HCT116 (cell line): ENCODE results near the gene SHISA8. TPM values are rescaled to one million over a fixed set of nuclear protein-coding genes. Genes with fewer than 3 reads are reported as not detected.

Source experiments
- ATAC-seq: fragments of 200-7000 bp; cut with Tn5 transposase; 2 replicates; pipeline ENCODE4 v1.9.1; 2020; ENCODE audit warnings: mild to moderate bottlenecking, moderate library complexity
- BruUV-seq: library from RNA; stranded (reverse); fragments of 400-500 nt; replicated peaks from 2 replicates; lab custom pipeline; 2021; lab: Mats Ljungman, UMichigan
- CTCF ChIA-PET: fragments of 300-600 bp; sonication (Branson Sonifier 250); formaldehyde crosslinking; loops from one replicate; lab custom pipeline; 2021; ENCODE audit warnings: antibody characterized with exemption; lab: Charles Lee
- POLR2A ChIA-PET: fragments of 300-600, 350-600 bp; sonication (Branson Sonifier 250); formaldehyde crosslinking; loops from one replicate; lab custom pipeline; 2021; ENCODE audit warnings: antibody characterized with exemption; lab: Charles Lee
- RAD21 ChIA-PET, 2 experiments: fragments of 300-600 bp; sonication (Branson Sonifier 250); formaldehyde crosslinking; loops; one replicate each; lab custom pipeline; 2023; ENCODE audit warnings: low total read pairs in 2 of 2; ENCODE audit not compliant: uncharacterized antibody in 2 of 2, unreplicated experiment in 2 of 2, low non-redundant PET in 1 of 2; lab: Charles Lee
- DNase-seq: peaks from one replicate; pipeline ENCODE4 v3.0.0-alpha.2; 2010; ENCODE audit warnings: low read depth, low spot score
- H2AFZ ChIP-seq: fragments of 200-600 bp; shearing (Covaris generic), sonication (generic); 2 replicates; pipeline ENCODE4 v1.6.1; 2017; ENCODE audit warnings: low read depth, mixed run types, mixed read lengths, antibody characterized with exemption, low read length; ENCODE audit not compliant: poor library complexity, severe bottlenecking
- H3K27ac ChIP-seq: 2 replicates; pipeline ENCODE4 v1.5.1; 2012; ENCODE audit warnings: low read depth, low read length
- H3K27me3 ChIP-seq: fragments of 200-600 bp; sonication (generic); 2 replicates; pipeline ENCODE4 v1.6.1; 2016; ENCODE audit warnings: mixed run types, low read length, mixed read lengths; ENCODE audit not compliant: insufficient read depth
- H3K36me3 ChIP-seq, 2 experiments: fragments of 200-500 bp in 1 of 2; fragments of 200-600 bp in 1 of 2; sonication (Bioruptor generic) in 1 of 2; sonication (generic) in 1 of 2; 2 replicates each; pipeline versions ENCODE4 v1.5.1 to v1.6.1; 2014 to 2016; ENCODE audit warnings: low read length in 2 of 2, inconsistent platforms in 1 of 2, mixed read lengths in 1 of 2, mixed run types in 1 of 2; ENCODE audit not compliant: insufficient read depth in 2 of 2, control insufficient read depth in 1 of 2
- H3K4me1 ChIP-seq, 2 experiments: fragments of 200-600 bp in 1 of 2; sonication (generic) in 1 of 2; 2 replicates each; pipeline versions ENCODE4 v1.5.1 to v1.6.1; 2012 to 2017; ENCODE audit warnings: low read length in 2 of 2, inconsistent platforms in 1 of 2, mild to moderate bottlenecking in 1 of 2, mixed read lengths in 1 of 2, mixed run types in 1 of 2, moderate library complexity in 1 of 2; ENCODE audit not compliant: insufficient read depth in 2 of 2, control insufficient read depth in 1 of 2
- H3K4me2 ChIP-seq: fragments of 200-600 bp; sonication (generic); 2 replicates; pipeline ENCODE4 v1.6.1; 2017; ENCODE audit warnings: mixed run types, low read length, mixed read lengths
- H3K4me3 ChIP-seq, 2 experiments: fragments of 200-600 bp in 1 of 2; sonication (generic) in 1 of 2; replicated peaks in 1 of 2; 2 replicates each; pipeline ENCODE4 v1.5.1; 2011 to 2016; ENCODE audit warnings: low read length in 2 of 2, control low read depth in 1 of 2, low read depth in 1 of 2, mild to moderate bottlenecking in 1 of 2, mixed read lengths in 1 of 2, mixed run types in 1 of 2
- H3K79me2 ChIP-seq: fragments of 200-600 bp; sonication (generic); 2 replicates; pipeline ENCODE4 v1.6.1; 2017; ENCODE audit warnings: mild to moderate bottlenecking, mixed run types, low read length, moderate library complexity, mixed read lengths; ENCODE audit not compliant: insufficient read depth
- H3K9ac ChIP-seq: fragments of 200-600 bp; sonication (generic); 2 replicates; pipeline ENCODE4 v1.6.1; 2016; ENCODE audit warnings: low read length, mixed read lengths
- H3K9me2 ChIP-seq: fragments of 200-600 bp; sonication (generic), shearing (Covaris generic); 2 replicates; pipeline ENCODE4 v1.6.1; 2017; ENCODE audit warnings: mixed run types, mild to moderate bottlenecking, moderate library complexity; ENCODE audit not compliant: insufficient read depth
- H3K9me3 ChIP-seq, 2 experiments: fragments of 200-500 bp in 1 of 2; fragments of 200-600 bp in 1 of 2; sonication (Bioruptor generic) in 1 of 2; sonication (generic) in 1 of 2; 2 replicates each; pipeline ENCODE4 v1.6.1; 2014 to 2017; ENCODE audit warnings: low read length in 2 of 2, mixed read lengths in 2 of 2, inconsistent platforms in 1 of 2, low read depth in 1 of 2, mild to moderate bottlenecking in 1 of 2, mixed run types in 1 of 2, moderate library complexity in 1 of 2; ENCODE audit not compliant: control insufficient read depth in 1 of 2, insufficient read depth in 1 of 2
- H4K20me1 ChIP-seq: fragments of 200-600 bp; sonication (generic), shearing (Covaris generic); 2 replicates; pipeline ENCODE4 v1.6.1; 2017; ENCODE audit warnings: mixed run types, mild to moderate bottlenecking, moderate library complexity; ENCODE audit not compliant: insufficient read depth
- CTCF ChIP-seq, 3 experiments: fragments of 200-600 bp in 1 of 3; sonication (generic) in 1 of 3; IDR thresholded peaks in 2 of 3; conservative IDR thresholded peaks in 1 of 3; 2 replicates each; pipeline ENCODE4 v1.5.1; 2012 to 2017; ENCODE audit warnings: low read depth in 2 of 3, low read length in 2 of 3, antibody characterized with exemption in 1 of 3, borderline replicate concordance in 1 of 3, control low read depth in 1 of 3, mild to moderate bottlenecking in 1 of 3, mixed read lengths in 1 of 3, mixed run types in 1 of 3, moderate library complexity in 1 of 3; ENCODE audit not compliant: insufficient read depth in 1 of 3
- EZH2 ChIP-seq: fragments of 200-600 bp; sonication (generic); IDR thresholded peaks from 2 replicates; pipeline ENCODE4 v1.6.1; 2017; ENCODE audit warnings: antibody characterized with exemption, mixed run types
- JUND ChIP-seq: IDR thresholded peaks from 2 replicates; pipeline ENCODE4 v1.6.1; 2012
- MAX ChIP-seq: IDR thresholded peaks from 2 replicates; pipeline ENCODE4 v1.6.1; 2012
- POLR2AphosphoS5 ChIP-seq: IDR thresholded peaks from 2 replicates; pipeline ENCODE4 v1.6.1; 2011; ENCODE audit warnings: mild to moderate bottlenecking, low read depth, low read length, moderate library complexity
- RAD21 ChIP-seq: IDR thresholded peaks from 2 replicates; pipeline ENCODE4 v1.6.1; 2012; ENCODE audit warnings: low read depth, mild to moderate bottlenecking
- SP1 ChIP-seq: IDR thresholded peaks from 2 replicates; pipeline ENCODE4 v1.6.1; 2012; ENCODE audit warnings: low read depth
- SRF ChIP-seq: IDR thresholded peaks from 2 replicates; pipeline ENCODE4 v1.6.1; 2012; ENCODE audit warnings: low read depth
- TCF7L2 ChIP-seq: IDR thresholded peaks from 2 replicates; pipeline ENCODE4 v1.7.0; 2011; ENCODE audit warnings: borderline replicate concordance, inconsistent platforms; ENCODE audit not compliant: insufficient read depth, insufficient read length; ENCODE audit errors: extremely low read depth
- YY1 ChIP-seq: IDR thresholded peaks from 2 replicates; pipeline ENCODE4 v1.6.1; 2011; ENCODE audit warnings: low read length, low read depth, moderate library complexity, mild to moderate bottlenecking; ENCODE audit not compliant: insufficient replicate concordance; ENCODE audit errors: extremely low read depth
- ZBTB33 ChIP-seq: IDR thresholded peaks from 2 replicates; pipeline ENCODE4 v1.6.1; 2011; ENCODE audit warnings: mild to moderate bottlenecking, low read length, moderate library complexity; ENCODE audit not compliant: insufficient replicate concordance; ENCODE audit errors: extremely low read depth
- intact Hi-C: fragments of 100-400 bp; cut with micrococcal nuclease; formaldehyde crosslinking; loops from 2 replicates; pipeline ENCODE4 v1.10.0; 2022
- total RNA-seq: library from RNA; stranded (reverse); gene quantifications from one replicate; pipeline ENCODE4 v1.2.1, GENCODE V29; 2021; ENCODE audit not compliant: unreplicated experiment

Gene SHISA8
- total RNA-seq, 1 experiment from 2014 or later: 13.9 TPM

- intact Hi-C loops: no loop called here
- H3K36me3 ChIP-seq: peaks cover 27 to 40% of the 10 kb centered on the region in 2 experiments
- H3K27me3 ChIP-seq: no peaks in the 10 kb centered on the region
- ChIA-PET RAD21 (no interaction called here), CTCF (no interaction called here), POLR2A (no interaction called here)
- H3K9me3 ChIP-seq: no peaks in the 10 kb centered on the region
- no peak overlapping the region for H3K9ac ChIP-seq
- DNase-seq (no peak), ATAC-seq (no peak)
- no peaks in the 10 kb centered on the region for H3K79me2 ChIP-seq
- H3K27ac ChIP-seq: no peak overlapping the region
- H3K4me1 ChIP-seq: no peaks in the 10 kb centered on the region
- no peak overlapping the region for H3K4me2 ChIP-seq
- no peaks in the 10 kb centered on the region for H4K20me1 ChIP-seq
- H2AFZ ChIP-seq: no peak overlapping the region
- no peak overlapping the region for H3K4me3 ChIP-seq
- no peaks in the 10 kb centered on the region for H3K9me2 ChIP-seq
- BruUV-seq: no TSS peak
- TF ChIP-seq POLR2AphosphoS5: no peak
- no peak for TF ChIP-seq TCF7L2
- no peak for TF ChIP-seq RAD21
- TF ChIP-seq, all 23 proteins: peak for 0
Observed at GRCh38 chr22:41898645-41899044, 16.2 kb downstream of the SHISA8 start.

- Histone ChIP-seq H3K27ac (no peak overlapping the region), H3K4me1 (no peaks in the 10 kb centered on the region), H3K9ac (no peak overlapping the region), H3K36me3 (peaks cover 16 to 44% of the 10 kb centered on the region in 2 experiments), H3K4me2 (no peak overlapping the region), H3K9me3 (no peaks in the 10 kb centered on the region), H3K79me2 (no peaks in the 10 kb centered on the region), H3K9me2 (no peaks in the 10 kb centered on the region), H3K27me3 (no peaks in the 10 kb centered on the region), H2AFZ (no peak overlapping the region), H3K4me3 (no peak overlapping the region), H4K20me1 (no peaks in the 10 kb centered on the region)
- ChIA-PET RAD21 (no interaction called here), CTCF (no interaction called here), POLR2A (no interaction called here)
- ATAC-seq (no peak), DNase-seq (no peak)
- intact Hi-C loops: no loop called here
- no TSS peak for BruUV-seq
- TF ChIP-seq CTCF (IDR thresholded peaks at IDR 0.05 in 2 of 3, conservative IDR thresholded peaks at IDR 0.05 in 1 of 3; ENCODE audit: borderline replicate concordance in 1 of 3, insufficient read depth in 1 of 3, low read depth in 2 of 3, low read length in 2 of 3): no peak
- TF ChIP-seq SP1: no peak
- TF ChIP-seq SRF: no peak
- TF ChIP-seq MAX: no peak
- TF ChIP-seq ZBTB33: no peak
- no peak for TF ChIP-seq YY1
- TF ChIP-seq POLR2AphosphoS5: no peak
- no peak for TF ChIP-seq JUND
- TF ChIP-seq EZH2: no peak
Observed at GRCh38 chr22:41893591-41894375, 21.1 kb downstream of the SHISA8 start.
